ENCODE data around the gene NUP205.
"Not testable (repeated sequence)": the region's sequence is repeated elsewhere in the genome, so short reads cannot be mapped to it uniquely, and the experiment has no call there.

Gene NUP205

GRCh38 chr7:135659159-135659846 is 101.6 kb downstream of the NUP205 start:
- Mint-ChIP-seq H3K27me3 (no peaks in the 10 kb centered on the region), H3K4me3 (no peak overlapping the region), H3K4me1 (ENCODE audit: low read depth) (peaks cover 19% of the 10 kb centered on the region), H3K9me3 (no peaks in the 10 kb centered on the region), H3K36me3 (ENCODE audit: low read depth) (peaks cover 13% of the 10 kb centered on the region), H3K27ac (peak overlapping the region; percentile 75)
- intact Hi-C loops (cut with micrococcal nuclease) = no loop called here

GRCh38 chr7:135661311-135662122 is 103.8 kb downstream of the NUP205 start:
- H3K36me3 Mint-ChIP-seq (ENCODE audit: low read depth) = peaks cover 19% of the 10 kb centered on the region
- intact Hi-C loops (cut with micrococcal nuclease) = loop anchor here (1.0 to 2.0 kb wide), 2 partner anchors 151 to 315 kb away; partner anchors contain the start of genes CNOT4 and MTPN
- no peaks in the 10 kb centered on the region for H3K27me3 Mint-ChIP-seq
- peak overlapping the region; percentile 99 for H3K27ac Mint-ChIP-seq
- peak overlapping the region; percentile 96 for H3K4me3 Mint-ChIP-seq
- peaks cover 37% of the 10 kb centered on the region for H3K4me1 Mint-ChIP-seq (ENCODE audit: low read depth)
- H3K9me3 Mint-ChIP-seq = no peaks in the 10 kb centered on the region

- intact Hi-C loops (cut with micrococcal nuclease) = loop anchor here (1.0 to 2.0 kb wide), 2 partner anchors 152 to 315 kb away; partner anchors contain the start of genes CNOT4 and MTPN
- peak overlapping the region; percentile 99 for H3K27ac Mint-ChIP-seq
- peaks cover 43% of the 10 kb centered on the region for H3K4me1 Mint-ChIP-seq (ENCODE audit: low read depth)
- no peaks in the 10 kb centered on the region for H3K9me3 Mint-ChIP-seq
- peaks cover 20% of the 10 kb centered on the region for H3K36me3 Mint-ChIP-seq (ENCODE audit: low read depth)
- peak overlapping the region; percentile 96 for H3K4me3 Mint-ChIP-seq
- no peaks in the 10 kb centered on the region for H3K27me3 Mint-ChIP-seq
Observed at GRCh38 chr7:135662123-135662372, 104.3 kb downstream of the NUP205 start.

- Mint-ChIP-seq H3K36me3 (ENCODE audit: low read depth) (peaks cover 20% of the 10 kb centered on the region), H3K9me3 (no peaks in the 10 kb centered on the region), H3K27me3 (no peaks in the 10 kb centered on the region), H3K4me3 (peak within 1 kb of the TSS; percentile 96), H3K4me1 (ENCODE audit: low read depth) (peaks cover 44% of the 10 kb centered on the region), H3K27ac (peak within 1 kb of the TSS; percentile 99)
- intact Hi-C loops (cut with micrococcal nuclease) = loop anchor here (1.0 to 2.0 kb wide), 2 partner anchors 152 to 314 kb away; partner anchors contain the start of genes CNOT4 and MTPN
Observed at GRCh38 chr7:135662373-135663114, 104.8 kb downstream of the NUP205 start, which contains the start of gene STMP1. TSS of gene STMP1 (plus strand) at chr7:135662514.

GRCh38 chr7:135664046-135664589 is 106.4 kb downstream of the NUP205 start:
- H3K4me1 Mint-ChIP-seq (ENCODE audit: low read depth) = peaks cover 53% of the 10 kb centered on the region
- intact Hi-C loops (cut with micrococcal nuclease) = no loop called here

GRCh38 chr7:135665042-135665441 is 107.3 kb downstream of the NUP205 start:
- intact Hi-C loops (cut with micrococcal nuclease) = no loop called here
- no peak overlapping the region for H3K27ac Mint-ChIP-seq

More at GRCh38 chr7:135664046-135664589, 106.4 kb downstream of the NUP205 start:
- peaks cover 29% of the 10 kb centered on the region for H3K36me3 Mint-ChIP-seq (ENCODE audit: low read depth)
- no peaks in the 10 kb centered on the region for H3K27me3 Mint-ChIP-seq
- H3K27ac Mint-ChIP-seq = peak overlapping the region; percentile 99
- no peaks in the 10 kb centered on the region for H3K9me3 Mint-ChIP-seq
- peak overlapping the region; percentile 53 for H3K4me3 Mint-ChIP-seq

GRCh38 chr7:135666156-135666555 is 108.4 kb downstream of the NUP205 start:
- peak overlapping the region; percentile 63 for H3K27ac Mint-ChIP-seq
- no peak overlapping the region for H3K4me3 Mint-ChIP-seq
- intact Hi-C loops (cut with micrococcal nuclease) = no loop called here

More at GRCh38 chr7:135665042-135665441, 107.3 kb downstream of the NUP205 start:
- Mint-ChIP-seq H3K36me3 (ENCODE audit: low read depth) (peaks cover 24% of the 10 kb centered on the region), H3K27me3 (no peaks in the 10 kb centered on the region), H3K4me1 (ENCODE audit: low read depth) (peaks cover 48% of the 10 kb centered on the region), H3K9me3 (no peaks in the 10 kb centered on the region), H3K4me3 (no peak overlapping the region)

GRCh38 chr7:135666846-135667245 is 109.1 kb downstream of the NUP205 start:
- intact Hi-C loops (cut with micrococcal nuclease) = no loop called here
- peaks cover 54% of the 10 kb centered on the region for H3K4me1 Mint-ChIP-seq (ENCODE audit: low read depth)
- peak overlapping the region; percentile 63 for H3K27ac Mint-ChIP-seq
- H3K36me3 Mint-ChIP-seq (ENCODE audit: low read depth) = peaks cover 24% of the 10 kb centered on the region
- no peaks in the 10 kb centered on the region for H3K9me3 Mint-ChIP-seq
- H3K4me3 Mint-ChIP-seq = peak overlapping the region; percentile 4
- no peaks in the 10 kb centered on the region for H3K27me3 Mint-ChIP-seq

More at GRCh38 chr7:135666156-135666555, 108.4 kb downstream of the NUP205 start:
- Mint-ChIP-seq H3K27me3 (no peaks in the 10 kb centered on the region), H3K36me3 (ENCODE audit: low read depth) (peaks cover 24% of the 10 kb centered on the region), H3K4me1 (ENCODE audit: low read depth) (peaks cover 53% of the 10 kb centered on the region), H3K9me3 (no peaks in the 10 kb centered on the region)

- H3K4me3 Mint-ChIP-seq; H3K9me3 Mint-ChIP-seq; intact Hi-C loops (cut with micrococcal nuclease); H3K27me3 Mint-ChIP-seq; H3K27ac Mint-ChIP-seq: not testable (repeated sequence)
- H3K4me1 Mint-ChIP-seq (ENCODE audit: low read depth) = peaks cover 50% of the 10 kb centered on the region
- peaks cover 20% of the 10 kb centered on the region for H3K36me3 Mint-ChIP-seq (ENCODE audit: low read depth)
Observed at GRCh38 chr7:135667626-135668025, 109.9 kb downstream of the NUP205 start.

GRCh38 chr7:135668852-135669395 is 111.2 kb downstream of the NUP205 start:
- peaks cover 50% of the 10 kb centered on the region for H3K4me1 Mint-ChIP-seq (ENCODE audit: low read depth)
- H3K9me3 Mint-ChIP-seq; H3K27me3 Mint-ChIP-seq; H3K4me3 Mint-ChIP-seq; H3K27ac Mint-ChIP-seq; intact Hi-C loops (cut with micrococcal nuclease): not testable (repeated sequence)
- peaks cover 30% of the 10 kb centered on the region for H3K36me3 Mint-ChIP-seq (ENCODE audit: low read depth)

- no peaks in the 10 kb centered on the region for H3K9me3 Mint-ChIP-seq
- peaks cover 38% of the 10 kb centered on the region for H3K36me3 Mint-ChIP-seq (ENCODE audit: low read depth)
- no peak overlapping the region for H3K27ac Mint-ChIP-seq
- no peaks in the 10 kb centered on the region for H3K27me3 Mint-ChIP-seq
- intact Hi-C loops (cut with micrococcal nuclease) = no loop called here
- no peak overlapping the region for H3K4me3 Mint-ChIP-seq
- peaks cover 47% of the 10 kb centered on the region for H3K4me1 Mint-ChIP-seq (ENCODE audit: low read depth)
Observed at GRCh38 chr7:135669774-135670173, 112.1 kb downstream of the NUP205 start.

GRCh38 chr7:135670179-135670578 is 112.5 kb downstream of the NUP205 start:
- Mint-ChIP-seq H3K36me3 (ENCODE audit: low read depth) (peaks cover 42% of the 10 kb centered on the region), H3K4me3 (no peak overlapping the region), H3K27ac (no peak overlapping the region), H3K27me3 (no peaks in the 10 kb centered on the region), H3K9me3 (no peaks in the 10 kb centered on the region), H3K4me1 (ENCODE audit: low read depth) (peaks cover 43% of the 10 kb centered on the region)
- intact Hi-C loops (cut with micrococcal nuclease) = no loop called here

- intact Hi-C loops (cut with micrococcal nuclease) = no loop called here
- Mint-ChIP-seq H3K27ac (no peak overlapping the region), H3K4me3 (no peak overlapping the region), H3K36me3 (ENCODE audit: low read depth) (peaks cover 56% of the 10 kb centered on the region), H3K4me1 (ENCODE audit: low read depth) (peaks cover 25% of the 10 kb centered on the region), H3K27me3 (no peaks in the 10 kb centered on the region), H3K9me3 (no peaks in the 10 kb centered on the region)
Observed at GRCh38 chr7:135672560-135673359, 115.0 kb downstream of the NUP205 start.

All from dendritic cell treated with granulocyte-macrophage colony-stimulating factor and Interleukin-4, amounts not matched to agents 40 ng/mL and 50 ng/mL, for 4 days (primary cell).